HL-60 (cell line): ENCODE measurements around the gene WFDC12.

Source experiments
- DNase-seq, 2 experiments: peaks; one replicate each; pipeline ENCODE4 v3.0.0-alpha.2; 2010 to 2020; ENCODE audit warnings: low read depth in 1 of 2, low spot score in 1 of 2
- H3K27ac ChIP-seq: fragments of 250-450 bp; sonication (Bioruptor Pico); replicated peaks from 2 replicates; pipeline ENCODE4 v1.5.1; 2020; ENCODE audit warnings: mild to moderate bottlenecking, moderate library complexity
- H3K27me3 ChIP-seq: fragments of 250-450 bp; sonication (Bioruptor Pico); 2 replicates; pipeline ENCODE4 v1.5.1; 2021; ENCODE audit warnings: mild to moderate bottlenecking, moderate library complexity; ENCODE audit not compliant: insufficient read depth, poor library complexity, severe bottlenecking
- H3K4me3 ChIP-seq: replicated peaks from 2 replicates; pipeline ENCODE4 v1.5.1; 2011; ENCODE audit warnings: mild to moderate bottlenecking, control low read depth, low read length; ENCODE audit not compliant: insufficient read depth
- CTCF ChIP-seq: IDR thresholded peaks from one replicate; pipeline ENCODE4 v1.5.1; 2011; ENCODE audit warnings: low read length, control low read depth, inconsistent platforms; ENCODE audit not compliant: insufficient read depth
- GABPA ChIP-seq: IDR thresholded peaks from 2 replicates; pipeline ENCODE4 v1.6.1; 2012; ENCODE audit warnings: low read depth
- POLR2AphosphoS5 ChIP-seq: IDR thresholded peaks from 2 replicates; pipeline ENCODE4 v1.6.1; 2012; ENCODE audit warnings: low read depth
- REST ChIP-seq: IDR thresholded peaks from 2 replicates; pipeline ENCODE4 v1.6.1; 2012; ENCODE audit warnings: low read depth; ENCODE audit not compliant: insufficient replicate concordance
- SPI1 ChIP-seq: IDR thresholded peaks from 2 replicates; pipeline ENCODE4 v1.6.1; 2012; ENCODE audit warnings: low read depth, mild to moderate bottlenecking, borderline replicate concordance

The WFDC12 gene

GRCh38 chr20:45090481-45090880, 33.8 kb downstream of the WFDC12 start:
- DNase-seq: no peak
- Histone ChIP-seq H3K27ac (no peak overlapping the region), H3K4me3 (no peak overlapping the region), H3K27me3 (no peaks in the 10 kb centered on the region)
- TF ChIP-seq SPI1: no peak
- TF ChIP-seq GABPA: no peak
- no peak for TF ChIP-seq REST
- no peak for TF ChIP-seq POLR2AphosphoS5
- no peak for TF ChIP-seq CTCF

GRCh38 chr20:45088247-45088646, 36.0 kb downstream of the WFDC12 start:
- Histone ChIP-seq H3K4me3 (no peak overlapping the region), H3K27me3 (no peaks in the 10 kb centered on the region), H3K27ac (no peak overlapping the region)
- no peak for TF ChIP-seq SPI1
- TF ChIP-seq GABPA: no peak
- no peak for TF ChIP-seq CTCF
- no peak for TF ChIP-seq REST
- TF ChIP-seq POLR2AphosphoS5: no peak
- DNase-seq: no peak

GRCh38 chr20:45087814-45088213, 36.5 kb downstream of the WFDC12 start:
- no peak for DNase-seq
- Histone ChIP-seq H3K27me3 (no peaks in the 10 kb centered on the region), H3K27ac (no peak overlapping the region), H3K4me3 (no peak overlapping the region)
- TF ChIP-seq CTCF: no peak

- Histone ChIP-seq H3K27ac (no peak overlapping the region), H3K4me3 (no peak overlapping the region), H3K27me3 (no peaks in the 10 kb centered on the region)
- TF ChIP-seq SPI1 (peak; percentile 81), POLR2AphosphoS5 (no peak), REST (no peak)
- DNase-seq: peak in 1 of 2 experiments; percentile 17
Measured at GRCh38 chr20:45087097-45087790, 37.0 kb downstream of the WFDC12 start.
